ENCODE measurements around the gene PLA2G4F. TPM values are rescaled to one million over a fixed set of nuclear protein-coding genes. Genes with fewer than 3 reads are reported as not detected.
A peak's percentile ranks its signal among the peaks of the same experiment; 100 is the strongest.

Gene PLA2G4F
- polyA plus RNA-seq: 10 to 100 TPM; 12.9 to 21.8 TPM

GRCh38 chr15:42156243-42156922 lies at the start of gene PLA2G4F:
Gene PLA2G4F, minus strand, starts transcription at chr15:42156636. Its CDS starts 87 bp downstream, at chr15:42156549.
- Histone ChIP-seq H3K27ac (ENCODE audit: low read depth in 2 of 2, low read length in 1 of 2) (peak within 1 kb of the TSS; percentile 84 to 85), H3K36me3 (ENCODE audit: control insufficient read depth in 2 of 2, insufficient read depth in 2 of 2, low read length in 1 of 2) (peaks cover 16 to 24% of the 10 kb centered on the region in 2 donors), H3K4me1 (ENCODE audit: control insufficient read depth in 2 of 2, insufficient read depth in 2 of 2, low read length in 1 of 2) (peaks cover 3 to 42% of the 10 kb centered on the region in 2 donors), H3K4me3 (ENCODE audit: low read depth in 1 of 2, low read length in 2 of 2) (peak within 1 kb of the TSS; percentile 32 to 49), H3K27me3 (ENCODE audit: control insufficient read depth in 1 of 2, insufficient read depth in 2 of 2, low read length in 2 of 2) (no peaks in the 10 kb centered on the region), H3K9me3 (ENCODE audit: control insufficient read depth in 2 of 2, insufficient read depth in 1 of 2, low read depth in 1 of 2, low read length in 1 of 2) (no peaks in the 10 kb centered on the region)
- 44 to 48% methylated on average over 8 of the region's 8 CpGs for WGBS, 2 donors

- no peaks in the 10 kb centered on the region for H3K9me3 ChIP-seq (ENCODE audit: control insufficient read depth in 2 of 2, insufficient read depth in 1 of 2, low read depth in 1 of 2, low read length in 1 of 2)
- peaks cover 0 to 3% of the 10 kb centered on the region in 2 donors for H3K36me3 ChIP-seq (ENCODE audit: control insufficient read depth in 2 of 2, insufficient read depth in 2 of 2, low read length in 1 of 2)
- H3K4me1 ChIP-seq (ENCODE audit: control insufficient read depth in 2 of 2, insufficient read depth in 2 of 2, low read length in 1 of 2): peaks cover 0 to 3% of the 10 kb centered on the region in 2 donors
- no peak overlapping the region for H3K4me3 ChIP-seq (ENCODE audit: low read depth in 1 of 2, low read length in 2 of 2)
- H3K27ac ChIP-seq (ENCODE audit: low read depth in 2 of 2, low read length in 1 of 2): no peak overlapping the region
- WGBS, 2 donors: 88 to 90% methylated on average over 3 of the region's 3 CpGs
- no peaks in the 10 kb centered on the region for H3K27me3 ChIP-seq (ENCODE audit: control insufficient read depth in 1 of 2, insufficient read depth in 2 of 2, low read length in 2 of 2)
Observed at GRCh38 chr15:42203891-42204290, 47.5 kb upstream of the PLA2G4F start.

- no peak overlapping the region for H3K27ac ChIP-seq (ENCODE audit: low read depth in 2 of 2, low read length in 1 of 2)
- WGBS, 2 donors: 53 to 72% methylated on average over 2 of the region's 2 CpGs
- no peak overlapping the region for H3K4me3 ChIP-seq (ENCODE audit: low read depth in 1 of 2, low read length in 2 of 2)
- peaks cover 0 to 3% of the 10 kb centered on the region in 2 donors for H3K36me3 ChIP-seq (ENCODE audit: control insufficient read depth in 2 of 2, insufficient read depth in 2 of 2, low read length in 1 of 2)
- H3K4me1 ChIP-seq (ENCODE audit: control insufficient read depth in 2 of 2, insufficient read depth in 2 of 2, low read length in 1 of 2): peaks cover 0 to 3% of the 10 kb centered on the region in 2 donors
- H3K9me3 ChIP-seq (ENCODE audit: control insufficient read depth in 2 of 2, insufficient read depth in 1 of 2, low read depth in 1 of 2, low read length in 1 of 2): no peaks in the 10 kb centered on the region
- H3K27me3 ChIP-seq (ENCODE audit: control insufficient read depth in 1 of 2, insufficient read depth in 2 of 2, low read length in 2 of 2): no peaks in the 10 kb centered on the region
Observed at GRCh38 chr15:42202653-42203052, 46.2 kb upstream of the PLA2G4F start.

- H3K4me3 ChIP-seq (ENCODE audit: low read depth in 1 of 2, low read length in 2 of 2): no peak overlapping the region
- H3K27me3 ChIP-seq (ENCODE audit: control insufficient read depth in 1 of 2, insufficient read depth in 2 of 2, low read length in 2 of 2): no peaks in the 10 kb centered on the region
- peaks cover 0 to 3% of the 10 kb centered on the region in 2 donors for H3K36me3 ChIP-seq (ENCODE audit: control insufficient read depth in 2 of 2, insufficient read depth in 2 of 2, low read length in 1 of 2)
- WGBS, 2 donors: 90 to 96% methylated on average over 1 of the region's 1 CpG
- no peak overlapping the region for H3K27ac ChIP-seq (ENCODE audit: low read depth in 2 of 2, low read length in 1 of 2)
- peaks cover 0 to 3% of the 10 kb centered on the region in 2 donors for H3K4me1 ChIP-seq (ENCODE audit: control insufficient read depth in 2 of 2, insufficient read depth in 2 of 2, low read length in 1 of 2)
- H3K9me3 ChIP-seq (ENCODE audit: control insufficient read depth in 2 of 2, insufficient read depth in 1 of 2, low read depth in 1 of 2, low read length in 1 of 2): no peaks in the 10 kb centered on the region
Observed at GRCh38 chr15:42201801-42202200, 45.4 kb upstream of the PLA2G4F start.

- 90 to 91% methylated on average over 5 of the region's 5 CpGs for WGBS, 2 donors
- no peaks in the 10 kb centered on the region for H3K27me3 ChIP-seq (ENCODE audit: control insufficient read depth in 1 of 2, insufficient read depth in 2 of 2, low read length in 2 of 2)
- H3K27ac ChIP-seq (ENCODE audit: low read depth in 2 of 2, low read length in 1 of 2): no peak overlapping the region
- H3K36me3 ChIP-seq (ENCODE audit: control insufficient read depth in 2 of 2, insufficient read depth in 2 of 2, low read length in 1 of 2): peaks cover 0 to 3% of the 10 kb centered on the region in 2 donors
- H3K4me1 ChIP-seq (ENCODE audit: control insufficient read depth in 2 of 2, insufficient read depth in 2 of 2, low read length in 1 of 2): peaks cover 0 to 3% of the 10 kb centered on the region in 2 donors
- H3K9me3 ChIP-seq (ENCODE audit: control insufficient read depth in 2 of 2, insufficient read depth in 1 of 2, low read depth in 1 of 2, low read length in 1 of 2): no peaks in the 10 kb centered on the region
- no peak overlapping the region for H3K4me3 ChIP-seq (ENCODE audit: low read depth in 1 of 2, low read length in 2 of 2)
Observed at GRCh38 chr15:42199126-42199525, 42.7 kb upstream of the PLA2G4F start.

- H3K9me3 ChIP-seq (ENCODE audit: control insufficient read depth in 2 of 2, insufficient read depth in 1 of 2, low read depth in 1 of 2, low read length in 1 of 2): no peaks in the 10 kb centered on the region
- H3K4me3 ChIP-seq (ENCODE audit: low read depth in 1 of 2, low read length in 2 of 2): no peak overlapping the region
- 96 to 100% methylated on average over 1 of the region's 1 CpG for WGBS, 2 donors
- no peaks in the 10 kb centered on the region for H3K4me1 ChIP-seq (ENCODE audit: control insufficient read depth in 2 of 2, insufficient read depth in 2 of 2, low read length in 1 of 2)
- no peak overlapping the region for H3K27ac ChIP-seq (ENCODE audit: low read depth in 2 of 2, low read length in 1 of 2)
- no peaks in the 10 kb centered on the region for H3K27me3 ChIP-seq (ENCODE audit: control insufficient read depth in 1 of 2, insufficient read depth in 2 of 2, low read length in 2 of 2)
- H3K36me3 ChIP-seq (ENCODE audit: control insufficient read depth in 2 of 2, insufficient read depth in 2 of 2, low read length in 1 of 2): peaks cover 0 to 3% of the 10 kb centered on the region in 2 donors
Observed at GRCh38 chr15:42198516-42198915, 42.1 kb upstream of the PLA2G4F start.

GRCh38 chr15:42194513-42194912 lies 38.1 kb upstream of the PLA2G4F start:
- Histone ChIP-seq H3K4me3 (ENCODE audit: low read depth in 1 of 2, low read length in 2 of 2) (no peak overlapping the region), H3K27ac (ENCODE audit: low read depth in 2 of 2, low read length in 1 of 2) (no peak overlapping the region), H3K9me3 (ENCODE audit: control insufficient read depth in 2 of 2, insufficient read depth in 1 of 2, low read depth in 1 of 2, low read length in 1 of 2) (no peaks in the 10 kb centered on the region), H3K36me3 (ENCODE audit: control insufficient read depth in 2 of 2, insufficient read depth in 2 of 2, low read length in 1 of 2) (peaks cover 0 to 4% of the 10 kb centered on the region in 2 donors), H3K27me3 (ENCODE audit: control insufficient read depth in 1 of 2, insufficient read depth in 2 of 2, low read length in 2 of 2) (no peaks in the 10 kb centered on the region), H3K4me1 (ENCODE audit: control insufficient read depth in 2 of 2, insufficient read depth in 2 of 2, low read length in 1 of 2) (no peaks in the 10 kb centered on the region)
- 86 to 89% methylated on average over 5 of the region's 5 CpGs for WGBS, 2 donors

- no peaks in the 10 kb centered on the region for H3K27me3 ChIP-seq (ENCODE audit: control insufficient read depth in 1 of 2, insufficient read depth in 2 of 2, low read length in 2 of 2)
- H3K27ac ChIP-seq (ENCODE audit: low read depth in 2 of 2, low read length in 1 of 2): no peak overlapping the region
- WGBS, 2 donors: 84 to 90% methylated on average over 3 of the region's 3 CpGs
- peaks cover 0 to 4% of the 10 kb centered on the region in 2 donors for H3K36me3 ChIP-seq (ENCODE audit: control insufficient read depth in 2 of 2, insufficient read depth in 2 of 2, low read length in 1 of 2)
- H3K4me1 ChIP-seq (ENCODE audit: control insufficient read depth in 2 of 2, insufficient read depth in 2 of 2, low read length in 1 of 2): no peaks in the 10 kb centered on the region
- no peak overlapping the region for H3K4me3 ChIP-seq (ENCODE audit: low read depth in 1 of 2, low read length in 2 of 2)
- H3K9me3 ChIP-seq (ENCODE audit: control insufficient read depth in 2 of 2, insufficient read depth in 1 of 2, low read depth in 1 of 2, low read length in 1 of 2): no peaks in the 10 kb centered on the region
Observed at GRCh38 chr15:42193383-42193782, 36.9 kb upstream of the PLA2G4F start.

GRCh38 chr15:42191610-42192346 lies 35.3 kb upstream of the PLA2G4F start:
- Histone ChIP-seq H3K27ac (ENCODE audit: low read depth in 2 of 2, low read length in 1 of 2) (no peak overlapping the region), H3K9me3 (ENCODE audit: control insufficient read depth in 2 of 2, insufficient read depth in 1 of 2, low read depth in 1 of 2, low read length in 1 of 2) (no peaks in the 10 kb centered on the region), H3K4me1 (ENCODE audit: control insufficient read depth in 2 of 2, insufficient read depth in 2 of 2, low read length in 1 of 2) (no peaks in the 10 kb centered on the region), H3K4me3 (ENCODE audit: low read depth in 1 of 2, low read length in 2 of 2) (no peak overlapping the region), H3K27me3 (ENCODE audit: control insufficient read depth in 1 of 2, insufficient read depth in 2 of 2, low read length in 2 of 2) (no peaks in the 10 kb centered on the region), H3K36me3 (ENCODE audit: control insufficient read depth in 2 of 2, insufficient read depth in 2 of 2, low read length in 1 of 2) (peaks cover 0 to 6% of the 10 kb centered on the region in 2 donors)
- 89 to 91% methylated on average over 8 of the region's 8 CpGs for WGBS, 2 donors
